ENCODE measurements around the gene GUSB.

Gene GUSB

GRCh38 chr7:65937296-65937695 lies 44.7 kb downstream of the GUSB start:
- Histone ChIP-seq H3K4me1 (no peaks in the 10 kb centered on the region), H3K27ac (no peak overlapping the region)

DNA sequence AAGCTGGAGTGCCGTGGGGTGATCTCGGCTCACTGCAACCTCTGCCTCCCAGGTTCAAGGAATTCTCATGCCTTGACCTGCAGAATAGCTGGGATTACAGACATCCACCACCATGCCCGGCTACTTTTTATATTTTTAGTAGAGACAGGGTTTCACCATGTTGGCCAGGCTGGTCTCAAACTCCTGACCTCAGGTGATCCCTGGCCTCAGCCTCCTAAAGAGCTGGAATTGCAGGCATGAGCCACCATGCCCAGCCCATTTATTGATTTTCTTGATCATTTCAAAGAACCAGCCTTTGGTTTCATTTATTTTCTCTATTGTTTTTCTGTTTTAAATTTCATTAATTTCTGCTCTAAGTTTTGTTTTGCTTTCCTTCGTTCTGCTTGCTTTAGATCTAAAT lies 50.3 kb downstream of the GUSB start:
- Histone ChIP-seq H3K36me3 (peaks cover 28% of the 10 kb centered on the region), H3K9me3 (peaks cover 11% of the 10 kb centered on the region), H3K27ac (no peak overlapping the region), H3K9ac (no peak overlapping the region), H3K4me2 (no peak overlapping the region), H4K20me1 (peaks cover 96% of the 10 kb centered on the region), H3K27me3 (no peaks in the 10 kb centered on the region), H3K4me1 (no peaks in the 10 kb centered on the region), H3K4me3 (no peak overlapping the region)
- no peak for TF ChIP-seq Cebpa-rat (IDR thresholded peaks at IDR 0.05)

More at GRCh38 chr7:65937296-65937695, 44.7 kb downstream of the GUSB start:
- Histone ChIP-seq H3K36me3 (peaks cover 54% of the 10 kb centered on the region), H3K4me3 (no peak overlapping the region), H3K9ac (no peak overlapping the region), H4K20me1 (peaks cover 94% of the 10 kb centered on the region), H3K27me3 (no peaks in the 10 kb centered on the region), H3K9me3 (peaks cover 11% of the 10 kb centered on the region), H3K4me2 (no peak overlapping the region)
- TF ChIP-seq Cebpa-rat (IDR thresholded peaks at IDR 0.05), result no peak

GRCh38 chr7:65927489-65928448 lies 54.2 kb downstream of the GUSB start:
- Histone ChIP-seq H4K20me1 (peaks cover 100% of the 10 kb centered on the region), H3K36me3 (peaks cover 52% of the 10 kb centered on the region), H3K27me3 (no peaks in the 10 kb centered on the region), H3K9me3 (no peaks in the 10 kb centered on the region), H3K4me3 (no peak overlapping the region), H3K27ac (no peak overlapping the region), H3K4me1 (no peaks in the 10 kb centered on the region), H3K4me2 (no peak overlapping the region), H3K9ac (no peak overlapping the region)
- TF ChIP-seq Cebpa-rat (IDR thresholded peaks at IDR 0.05), result no peak

- Histone ChIP-seq H3K4me2 (no peak overlapping the region), H3K9ac (no peak overlapping the region)
- TF ChIP-seq Cebpa-rat (IDR thresholded peaks at IDR 0.05), result no peak
These were observed 55.4 kb downstream of the GUSB start for GRCh38 chr7:65926588-65926987.

DNA sequence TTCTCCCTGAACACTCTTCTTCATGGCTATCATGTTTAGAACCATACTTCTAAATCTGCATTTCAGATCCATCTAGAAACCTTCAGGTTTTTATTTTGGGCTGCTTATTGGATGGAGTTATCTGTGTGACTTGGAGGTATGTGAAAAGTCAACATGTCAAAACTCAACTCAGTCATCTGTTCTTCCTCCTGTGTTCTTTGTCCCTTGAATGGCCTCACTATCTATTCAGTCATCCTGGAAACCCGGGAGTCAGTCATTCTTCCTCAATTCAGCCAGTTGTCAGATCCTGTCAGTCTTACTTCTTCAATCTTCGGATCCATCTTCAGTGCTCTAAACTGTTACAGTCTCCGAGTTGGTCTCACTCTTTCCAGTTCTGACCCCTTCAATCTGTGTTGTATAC lies 57.0 kb downstream of the GUSB start:
- TF ChIP-seq Cebpa-rat (IDR thresholded peaks at IDR 0.05), result no peak
- H3K9me3 ChIP-seq, result no peaks in the 10 kb centered on the region
- no peak overlapping the region for H3K9ac ChIP-seq
- H3K27ac ChIP-seq, result no peak overlapping the region
- no peak overlapping the region for H3K4me2 ChIP-seq
- no peaks in the 10 kb centered on the region for H3K27me3 ChIP-seq
- no peaks in the 10 kb centered on the region for H3K4me1 ChIP-seq
- H4K20me1 ChIP-seq, result peaks cover 100% of the 10 kb centered on the region
- peaks cover 55% of the 10 kb centered on the region for H3K36me3 ChIP-seq
- no peak overlapping the region for H3K4me3 ChIP-seq

More at GRCh38 chr7:65926588-65926987, 55.4 kb downstream of the GUSB start:
- peaks cover 100% of the 10 kb centered on the region for H4K20me1 ChIP-seq
- peaks cover 52% of the 10 kb centered on the region for H3K36me3 ChIP-seq
- H3K4me1 ChIP-seq, result no peaks in the 10 kb centered on the region
- no peaks in the 10 kb centered on the region for H3K9me3 ChIP-seq
- H3K4me3 ChIP-seq, result no peak overlapping the region
- H3K27ac ChIP-seq, result no peak overlapping the region
- no peaks in the 10 kb centered on the region for H3K27me3 ChIP-seq

DNA sequence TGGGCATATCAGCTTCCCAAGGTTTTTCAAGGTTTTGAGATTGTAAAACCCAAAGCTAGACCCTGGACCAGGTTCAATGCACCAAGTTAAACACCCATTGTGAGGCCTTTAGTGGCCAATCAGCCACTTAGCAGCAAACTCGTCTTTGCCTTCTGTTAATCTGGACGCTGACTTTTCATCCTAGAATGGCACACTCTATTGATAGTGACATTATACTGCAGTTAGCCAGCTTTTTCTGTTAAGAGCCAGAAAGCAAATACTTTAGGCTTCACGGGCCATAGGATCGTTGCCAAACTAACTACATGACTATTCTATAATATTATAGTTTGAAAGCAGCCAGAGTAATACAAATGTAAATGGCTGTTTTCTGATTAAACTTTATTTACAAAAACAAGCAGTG lies 57.8 kb downstream of the GUSB start:
- no peak for TF ChIP-seq Cebpa-rat (IDR thresholded peaks at IDR 0.05)
- no peak overlapping the region for H3K27ac ChIP-seq
- H4K20me1 ChIP-seq, result peaks cover 98% of the 10 kb centered on the region
- H3K9me3 ChIP-seq, result no peaks in the 10 kb centered on the region
- H3K27me3 ChIP-seq, result no peaks in the 10 kb centered on the region
- no peak overlapping the region for H3K4me2 ChIP-seq
- H3K4me3 ChIP-seq, result no peak overlapping the region
- H3K4me1 ChIP-seq, result no peaks in the 10 kb centered on the region
- no peak overlapping the region for H3K9ac ChIP-seq
- H3K36me3 ChIP-seq, result peaks cover 64% of the 10 kb centered on the region

DNA sequence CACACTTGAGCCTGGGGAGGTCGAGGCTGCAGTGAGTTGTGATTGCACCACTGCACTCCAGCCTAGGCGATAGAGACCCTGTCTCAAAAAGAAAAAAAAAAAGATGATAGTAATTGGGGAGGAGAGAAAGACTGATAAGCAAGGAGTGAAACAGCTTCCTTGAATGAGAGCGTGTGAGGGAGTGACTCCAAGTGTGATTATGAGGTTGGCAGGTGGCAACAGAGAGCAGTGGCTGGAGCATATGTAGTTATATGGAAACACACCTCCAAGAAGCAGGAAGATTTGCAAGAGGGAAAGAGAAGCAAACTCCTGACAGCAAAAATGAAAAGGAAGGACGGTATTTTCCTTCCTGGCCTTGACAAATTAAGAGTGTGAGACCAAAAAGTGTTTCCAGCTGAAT lies 58.7 kb downstream of the GUSB start:
- peaks cover 98% of the 10 kb centered on the region for H4K20me1 ChIP-seq
- H3K36me3 ChIP-seq, result peaks cover 72% of the 10 kb centered on the region
- H3K9ac ChIP-seq, result no peak overlapping the region
- H3K4me1 ChIP-seq, result no peaks in the 10 kb centered on the region
- TF ChIP-seq Cebpa-rat (IDR thresholded peaks at IDR 0.05), result no peak
- H3K27ac ChIP-seq, result no peak overlapping the region
- no peak overlapping the region for H3K4me3 ChIP-seq
- no peak overlapping the region for H3K4me2 ChIP-seq
- H3K9me3 ChIP-seq, result no peaks in the 10 kb centered on the region
- H3K27me3 ChIP-seq, result no peaks in the 10 kb centered on the region

DNA sequence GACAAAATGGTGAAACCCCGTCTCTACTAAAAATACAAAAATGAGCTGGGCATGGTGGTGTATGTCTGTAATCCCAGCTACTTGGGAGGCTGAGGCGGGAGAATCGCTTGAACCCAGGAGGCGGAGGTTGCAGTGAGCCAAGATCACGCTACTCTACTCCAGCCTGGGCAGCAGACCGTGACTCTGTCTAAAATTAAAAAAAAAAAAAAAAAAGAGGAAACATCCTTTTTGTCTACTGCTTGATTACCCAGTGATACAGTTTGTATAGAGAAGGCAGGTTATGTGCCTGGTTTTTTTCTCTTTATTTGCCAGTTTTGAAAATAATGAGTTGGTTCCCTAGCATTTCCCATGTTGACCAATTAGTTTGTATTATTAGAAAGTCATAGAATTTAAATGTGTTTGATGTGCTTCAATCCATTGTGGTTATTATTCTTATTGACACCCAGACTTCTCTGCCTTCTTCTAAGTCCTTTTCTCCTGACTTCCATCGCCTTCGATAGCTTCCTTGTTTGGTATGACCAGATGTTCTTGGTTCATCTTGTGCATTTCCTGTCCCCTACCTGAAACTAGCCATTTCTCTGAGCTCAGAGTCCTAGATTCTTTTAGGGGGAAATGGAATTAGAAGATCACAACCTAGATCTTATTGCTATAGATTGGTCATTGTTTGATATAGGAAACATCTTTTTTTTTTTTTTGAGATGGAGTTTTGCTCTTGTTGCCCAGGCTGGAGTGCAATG lies 65.9 kb downstream of the GUSB start:
- H3K4me2 ChIP-seq, result peak overlapping the region; percentile 46
- no peak overlapping the region for H3K9ac ChIP-seq
- no peak for TF ChIP-seq Cebpa-rat (IDR thresholded peaks at IDR 0.05)
- H4K20me1 ChIP-seq, result peaks cover 98% of the 10 kb centered on the region
- peaks cover 17% of the 10 kb centered on the region for H3K4me1 ChIP-seq
- no peak overlapping the region for H3K4me3 ChIP-seq
- H3K27ac ChIP-seq, result no peak overlapping the region
- H3K36me3 ChIP-seq, result peaks cover 33% of the 10 kb centered on the region
- no peaks in the 10 kb centered on the region; the same call in 1 of the 2 replicates for H3K9me3 ChIP-seq
- no peaks in the 10 kb centered on the region for H3K27me3 ChIP-seq

- Histone ChIP-seq H4K20me1 (peaks cover 100% of the 10 kb centered on the region), H3K27ac (no peak overlapping the region), H3K4me1 (peaks cover 17% of the 10 kb centered on the region), H3K27me3 (no peaks in the 10 kb centered on the region), H3K9me3 (no peaks in the 10 kb centered on the region; the same call in 1 of the 2 replicates), H3K4me3 (no peak overlapping the region), H3K4me2 (no peak overlapping the region), H3K36me3 (peaks cover 13% of the 10 kb centered on the region; the same call in 1 of the 2 replicates), H3K9ac (no peak overlapping the region)
- TF ChIP-seq Cebpa-rat (IDR thresholded peaks at IDR 0.05), result no peak
These were observed 69.8 kb downstream of the GUSB start for GRCh38 chr7:65912237-65912636.
